Transverse colon (tissue), 4 donors: Measurements from ENCODE around the gene CCL22. TPM values are rescaled to one million over a fixed set of nuclear protein-coding genes. Genes with fewer than 3 reads are reported as not detected.

Source experiments
- DNase-seq: peaks from one replicate; pipeline ENCODE4 v3.0.0-alpha.2; 2019
- H3K27ac ChIP-seq, 4 donors: fragments of 200-600 bp; sonication (generic); 2 replicates each; pipeline ENCODE4 v1.5.1; 2016 to 2018; ENCODE audit warnings: inconsistent platforms in 4 of 4
- H3K27me3 ChIP-seq: fragments of 200-600 bp; sonication (generic); 2 replicates; pipeline ENCODE4 v1.5.1; 2017; ENCODE audit warnings: inconsistent platforms
- H3K36me3 ChIP-seq, 4 donors: fragments of 200-600 bp; sonication (generic); 2 replicates each; pipeline ENCODE4 v1.5.1; 2017 to 2019; ENCODE audit warnings: inconsistent platforms in 4 of 4
- H3K4me1 ChIP-seq, 4 donors: fragments of 200-600 bp; sonication (generic); 2 replicates each; pipeline ENCODE4 v1.5.1; 2017 to 2020; ENCODE audit warnings: inconsistent platforms in 4 of 4
- H3K4me3 ChIP-seq, 4 donors: fragments of 200-600 bp; sonication (generic); 1 replicate in 1 of 4; 2 replicates in 3 of 4; pipeline versions ENCODE4 v1.5.1 to v1.6.1; 2017 to 2019; ENCODE audit warnings: inconsistent platforms in 4 of 4
- H3K9me3 ChIP-seq, 2 donors: fragments of 200-600 bp; sonication (generic); 2 replicates each; pipeline ENCODE4 v1.5.1; 2017 to 2019; ENCODE audit warnings: inconsistent platforms in 2 of 2
- CTCF ChIP-seq, 5 experiments: fragments of 200-600 bp in 3 of 5; fragments of 450-650 bp in 2 of 5; sonication (generic) in 3 of 5; IDR thresholded peaks; 1 replicate in 2 of 5; 2 replicates in 3 of 5; pipeline ENCODE4 v1.5.1; 2016 to 2017; ENCODE audit warnings: antibody characterized with exemption in 5 of 5, inconsistent platforms in 3 of 5, mild to moderate bottlenecking in 2 of 5, moderate library complexity in 1 of 5
- EP300 ChIP-seq: sonication (generic); formaldehyde crosslinking; IDR thresholded peaks from one replicate; pipeline ENCODE4 v1.6.1; 2017; ENCODE audit warnings: antibody characterized with exemption, low read depth
- POLR2A ChIP-seq: fragments of 450-650 bp; IDR thresholded peaks from one replicate; pipeline ENCODE4 v1.6.1; 2016; ENCODE audit warnings: antibody characterized with exemption, mild to moderate bottlenecking, moderate library complexity
- POLR2AphosphoS5 ChIP-seq, 3 donors: sonication (generic); formaldehyde crosslinking; IDR thresholded peaks; one replicate each; pipeline ENCODE4 v1.6.1; 2016; ENCODE audit warnings: antibody characterized with exemption in 3 of 3
- WGBS, 2 donors: methylation state at CpG; one replicate each; pipeline ENCODE4 v1.1.5; 2018; ENCODE audit warnings: low coverage in 1 of 2; 5-methylcytosine and 5-hydroxymethylcytosine counted together
- in situ Hi-C, 4 donors: fragments of 200-750 bp; cut with MboI; loops; one replicate each; pipeline versions ENCODE4 v1.15.0 to v1.15.1; 2017; ENCODE audit warnings: low sequenced_read_pairs in 3 of 4, low pct_ligation_motif_present in 1 of 4, low pct_unique_long_range_greater_than_20kb in 1 of 4
- intact Hi-C: fragments of 100-400 bp; cut with DNase I; formaldehyde crosslinking; loops from one replicate; pipeline ENCODE4 v1.15.1; 2023; ENCODE audit warnings: low total_unique reads
- total RNA-seq, 4 donors: library from RNA; depleted of rRNA; stranded (reverse); fragments of >200 nt; gene quantifications; one replicate each; pipeline ENCODE4 v1.1.0, GENCODE V29; 2016

The CCL22 gene
- total RNA-seq, 4 donors from 2014 or later: 0.64 TPM; not detected in 3

- Histone ChIP-seq H3K9me3 (no peaks in the 10 kb centered on the region), H3K4me1 (peaks cover 0 to 17% (median 4%) of the 10 kb centered on the region in 4 donors), H3K36me3 (no peaks in the 10 kb centered on the region), H3K27ac (no peak overlapping the region), H3K27me3 (no peaks in the 10 kb centered on the region), H3K4me3 (no peak overlapping the region)
- WGBS, 2 donors: 63 to 66% methylated on average over 2 to 7 of the region's 7 CpGs
- TF ChIP-seq POLR2A: no peak
- in situ Hi-C loops (no loop called here), intact Hi-C loops (no loop called here)
- DNase-seq: no peak
Observed at GRCh38 chr16:57315416-57315815, 43.2 kb upstream of the CCL22 start.

DNA sequence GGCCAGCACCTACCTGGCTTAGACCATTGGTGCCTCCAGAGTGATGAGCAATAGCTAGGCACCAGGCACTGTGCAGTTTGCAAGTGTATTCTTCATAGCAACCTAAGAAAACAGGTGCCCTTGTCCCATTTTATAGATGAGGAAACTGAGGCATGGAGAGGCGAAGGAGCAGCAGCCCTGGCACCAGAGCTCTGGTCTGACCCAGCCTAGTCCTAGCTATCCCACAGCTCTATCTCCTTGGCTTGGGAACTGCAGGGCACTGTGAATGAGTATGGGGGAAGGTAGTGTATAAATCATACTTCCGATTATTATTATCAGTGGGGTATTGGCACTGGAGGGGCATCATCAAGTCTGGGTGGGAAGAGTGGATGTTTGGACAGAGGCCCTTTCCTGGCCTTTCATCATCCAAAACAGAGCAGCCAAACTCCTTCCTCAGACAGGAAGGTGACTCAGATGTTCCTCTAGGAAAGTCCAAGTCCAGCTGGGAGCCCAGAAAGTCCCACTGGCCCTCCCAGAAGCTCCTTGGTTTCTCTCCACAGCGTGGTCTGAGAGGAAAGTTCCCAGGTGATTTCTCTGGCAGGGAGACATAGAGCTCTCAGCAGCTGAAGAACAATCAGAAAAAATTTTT lies 42.1 kb upstream of the CCL22 start:
- in situ Hi-C loops: no loop called here
- WGBS, 2 donors: 78% methylated on average over 3 of the region's 3 CpGs; no CpG with 5 or more reads in 1 of the 2 donors
- no peaks in the 10 kb centered on the region for H3K9me3 ChIP-seq

GRCh38 chr16:57318240-57318970 lies 40.2 kb upstream of the CCL22 start:
- DNase-seq: no peak
- 85% methylated on average over 13 of the region's 13 CpGs; no CpG with 5 or more reads in 1 of the 2 donors for WGBS, 2 donors
- peaks cover 0 to 17% (median 4%) of the 10 kb centered on the region in 4 donors for H3K4me1 ChIP-seq
- H3K9me3 ChIP-seq: no peaks in the 10 kb centered on the region
- no peak overlapping the region for H3K4me3 ChIP-seq
- no peak overlapping the region for H3K27ac ChIP-seq
- no peaks in the 10 kb centered on the region for H3K36me3 ChIP-seq
- intact Hi-C loops: no loop called here
- no peaks in the 10 kb centered on the region for H3K27me3 ChIP-seq
- TF ChIP-seq EP300 (no peak), POLR2A (no peak), CTCF (IDR thresholded peaks at IDR 0.05) (no peak), POLR2AphosphoS5 (IDR thresholded peaks at IDR 0.05) (no peak)
- in situ Hi-C loops: no loop called here

More for the DNA sequence above, 42.1 kb upstream of the CCL22 start:
- DNase-seq: no peak
- Histone ChIP-seq H3K27me3 (no peaks in the 10 kb centered on the region), H3K27ac (peak overlapping the region; percentile 58 to 62 (median 58)), H3K4me3 (no peak overlapping the region), H3K36me3 (no peaks in the 10 kb centered on the region), H3K4me1 (peaks cover 0 to 17% (median 4%) of the 10 kb centered on the region in 4 donors)
- TF ChIP-seq POLR2A (no peak), EP300 (no peak), POLR2AphosphoS5 (IDR thresholded peaks at IDR 0.05) (peak; percentile 41 to 64 (median 63)), CTCF (IDR thresholded peaks at IDR 0.05) (no peak)
- intact Hi-C loops: no loop called here

DNA sequence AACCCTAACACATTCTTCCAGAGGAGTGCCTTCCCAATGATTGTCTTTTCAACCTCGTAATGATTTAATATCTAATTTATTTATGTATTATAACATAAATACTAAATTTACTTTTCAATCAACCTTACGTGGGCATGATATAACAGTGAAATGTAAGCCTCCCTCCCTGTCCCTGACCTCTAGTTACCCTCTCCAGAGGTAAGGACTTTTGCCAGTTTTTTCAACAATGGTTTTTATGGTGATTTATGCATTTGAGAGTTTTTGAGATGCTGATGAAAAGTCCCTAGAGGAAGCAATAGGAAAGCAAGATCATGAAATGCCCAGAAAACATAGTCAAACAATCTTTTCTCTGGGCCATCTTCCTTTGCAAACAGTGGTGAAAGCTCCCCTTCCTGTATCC lies 38.9 kb upstream of the CCL22 start:
- no peak for DNase-seq
- Histone ChIP-seq H3K27ac (no peak overlapping the region), H3K36me3 (no peaks in the 10 kb centered on the region), H3K27me3 (no peaks in the 10 kb centered on the region), H3K9me3 (no peaks in the 10 kb centered on the region), H3K4me1 (peaks cover 0 to 10% (median 3%) of the 10 kb centered on the region in 4 donors), H3K4me3 (no peak overlapping the region)
- TF ChIP-seq EP300 (no peak), POLR2A (no peak), CTCF (IDR thresholded peaks at IDR 0.05) (no peak), POLR2AphosphoS5 (IDR thresholded peaks at IDR 0.05) (no peak)
- intact Hi-C loops: no loop called here
- WGBS, 2 donors: 74 to 78% methylated on average over 2 of the region's 2 CpGs
- in situ Hi-C loops: no loop called here
